Neural cell (in vitro differentiated cells): ENCODE results near the gene ITPR2. TPM values are rescaled to one million over a fixed set of nuclear protein-coding genes. Genes with fewer than 3 reads are reported as not detected.

Experiments
- H2AFZ ChIP-seq: fragments of 200-600, 300-800 bp; sonication (generic), shearing (Covaris generic); 2 replicates; pipeline ENCODE4 v1.6.0; 2014; ENCODE audit warnings: low read depth, mild to moderate bottlenecking, antibody characterized with exemption, low read length, moderate library complexity
- H3F3A ChIP-seq: fragments of 200-600 bp; shearing (Covaris generic); 2 replicates; pipeline ENCODE4 v1.6.1; 2016; ENCODE audit warnings: mild to moderate bottlenecking, moderate library complexity, mixed read lengths, antibody characterized with exemption, low read length; ENCODE audit not compliant: insufficient read depth, poor library complexity, severe bottlenecking
- H3K27ac ChIP-seq: fragments of 200-600, 300-800 bp; sonication (generic), shearing (Covaris generic); 2 replicates; pipeline ENCODE4 v1.5.1; 2014; ENCODE audit warnings: mild to moderate bottlenecking, low read length, moderate library complexity
- H3K27me3 ChIP-seq: fragments of 300-800, 200-600 bp; sonication (generic), shearing (Covaris generic); 2 replicates; pipeline ENCODE4 v1.6.0; 2014; ENCODE audit warnings: mild to moderate bottlenecking, low read depth, low read length, moderate library complexity; ENCODE audit not compliant: insufficient read depth
- H3K36me3 ChIP-seq: fragments of 300-800, 200-600 bp; sonication (generic), shearing (Covaris generic); 2 replicates; pipeline ENCODE4 v1.5.1; 2014; ENCODE audit warnings: mild to moderate bottlenecking, antibody characterized with exemption, low read length, moderate library complexity; ENCODE audit not compliant: insufficient read depth
- H3K4me2 ChIP-seq: fragments of 300-800, 200-600 bp; sonication (generic), shearing (Covaris generic); 2 replicates; pipeline ENCODE4 v1.6.0; 2014; ENCODE audit warnings: mild to moderate bottlenecking, low read length
- H3K4me3 ChIP-seq: fragments of 300-800, 200-600 bp; sonication (generic), shearing (Covaris generic); 2 replicates; pipeline ENCODE4 v1.5.1; 2014; ENCODE audit warnings: mild to moderate bottlenecking, low read length, moderate library complexity
- H3K79me2 ChIP-seq: fragments of 200-600 bp; shearing (Covaris generic); replicated peaks from 2 replicates; pipeline ENCODE4 v1.6.0; 2014; ENCODE audit warnings: mild to moderate bottlenecking, low read length, moderate library complexity; ENCODE audit not compliant: insufficient read depth
- H3K9ac ChIP-seq: fragments of 300-800, 200-600 bp; sonication (generic), shearing (Covaris generic); 2 replicates; pipeline ENCODE4 v1.6.1; 2016; ENCODE audit warnings: mild to moderate bottlenecking, low read length, mixed read lengths
- H3K9me2 ChIP-seq: fragments of 200-600 bp; shearing (Covaris generic); 2 replicates; pipeline ENCODE4 v1.6.1; 2016; ENCODE audit warnings: mild to moderate bottlenecking, low read length, mixed read lengths; ENCODE audit not compliant: insufficient read depth
- H3K9me3 ChIP-seq: fragments of 200-600, 300-800 bp; sonication (generic), shearing (Covaris generic); 2 replicates; pipeline ENCODE4 v1.6.1; 2016; ENCODE audit warnings: mild to moderate bottlenecking, mixed run types, low read length, moderate library complexity, mixed read lengths
- H4K20me1 ChIP-seq: fragments of 200-600 bp; shearing (Covaris generic); 2 replicates; pipeline ENCODE4 v1.6.1; 2016; ENCODE audit warnings: mild to moderate bottlenecking, mixed run types; ENCODE audit not compliant: insufficient read depth
- EP300 ChIP-seq: fragments of 450-650 bp; conservative IDR thresholded peaks from 2 replicates; pipeline ENCODE4 v1.6.1; 2014; ENCODE audit warnings: antibody characterized with exemption, mild to moderate bottlenecking, moderate library complexity; ENCODE audit not compliant: poor library complexity, severe bottlenecking
- EZH2 ChIP-seq: fragments of 200-600, 300-800 bp; shearing (Covaris generic), sonication (generic); IDR thresholded peaks from 2 replicates; pipeline ENCODE4 v1.6.1; 2014; ENCODE audit warnings: antibody characterized with exemption, low read length, borderline replicate concordance, mild to moderate bottlenecking; ENCODE audit not compliant: insufficient read depth, poor library complexity, severe bottlenecking
- MXI1 ChIP-seq: fragments of 450-650 bp; conservative IDR thresholded peaks from 2 replicates; pipeline ENCODE4 v1.6.1; 2014; ENCODE audit warnings: antibody characterized with exemption, mild to moderate bottlenecking; ENCODE audit not compliant: poor library complexity, severe bottlenecking
- POLR2AphosphoS5 ChIP-seq: IDR thresholded peaks from 2 replicates; pipeline ENCODE4 v1.6.1; 2012
- RAD21 ChIP-seq: fragments of 450-650 bp; conservative IDR thresholded peaks from 2 replicates; pipeline ENCODE4 v1.6.1; 2014; ENCODE audit warnings: antibody characterized with exemption, mild to moderate bottlenecking, moderate library complexity
- SMC3 ChIP-seq: fragments of 450-650 bp; conservative IDR thresholded peaks from 2 replicates; pipeline ENCODE4 v1.6.1; 2014; ENCODE audit warnings: antibody characterized with exemption, mild to moderate bottlenecking, moderate library complexity; ENCODE audit not compliant: poor library complexity
- TAF1 ChIP-seq: IDR thresholded peaks from 2 replicates; pipeline ENCODE4 v1.6.1; 2012; ENCODE audit warnings: low read depth
- polyA plus RNA-seq: library from polyadenylated mRNA; depleted of rRNA; stranded (reverse); fragments of >200 nt; gene quantifications from 2 replicates; pipeline ENCODE4 v1.2.3, GENCODE V29; 2014
- TF ChIP-seq, protein P1 (sequence below): fragments of 450-650 bp; IDR thresholded peaks from 2 replicates; pipeline ENCODE4 v1.5.1; 2014; ENCODE audit warnings: antibody characterized with exemption, mild to moderate bottlenecking, moderate library complexity; ENCODE audit not compliant: poor library complexity, severe bottlenecking
- TF ChIP-seq, protein P2 (sequence below): IDR thresholded peaks from 2 replicates; pipeline ENCODE4 v1.6.1; 2012; ENCODE audit warnings: borderline replicate concordance

The ITPR2 gene
- polyA plus RNA-seq, 1 donor from 2014 or later: 2.0 TPM

DNA sequence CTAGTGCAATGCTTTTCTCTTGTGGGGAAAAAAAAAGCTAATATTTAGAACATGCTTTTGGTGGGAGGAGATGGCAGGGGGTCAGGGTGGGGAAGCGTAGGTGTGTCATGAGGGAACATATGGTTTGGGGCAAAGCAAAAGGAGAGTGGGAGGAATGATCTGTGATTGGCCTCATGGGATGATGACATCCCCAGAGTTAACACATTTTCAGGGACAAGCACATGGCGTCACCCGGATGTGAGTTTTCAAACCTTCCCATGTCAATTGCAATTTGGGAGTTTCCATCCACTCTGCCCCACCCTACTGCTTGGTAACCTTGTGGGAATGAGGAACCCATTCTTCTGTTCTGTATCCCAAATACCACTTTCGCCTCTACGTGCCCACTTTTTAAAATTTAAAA is 473.4 kb downstream of the ITPR2 start:
- H4K20me1 ChIP-seq: no peaks in the 10 kb centered on the region
- H3K9me3 ChIP-seq: no peaks in the 10 kb centered on the region
- no peak overlapping the region for H3K27ac ChIP-seq
- no peaks in the 10 kb centered on the region for H3F3A ChIP-seq
- no peak overlapping the region for H3K4me3 ChIP-seq
- H2AFZ ChIP-seq: no peak overlapping the region
- TF ChIP-seq, protein P1, sequence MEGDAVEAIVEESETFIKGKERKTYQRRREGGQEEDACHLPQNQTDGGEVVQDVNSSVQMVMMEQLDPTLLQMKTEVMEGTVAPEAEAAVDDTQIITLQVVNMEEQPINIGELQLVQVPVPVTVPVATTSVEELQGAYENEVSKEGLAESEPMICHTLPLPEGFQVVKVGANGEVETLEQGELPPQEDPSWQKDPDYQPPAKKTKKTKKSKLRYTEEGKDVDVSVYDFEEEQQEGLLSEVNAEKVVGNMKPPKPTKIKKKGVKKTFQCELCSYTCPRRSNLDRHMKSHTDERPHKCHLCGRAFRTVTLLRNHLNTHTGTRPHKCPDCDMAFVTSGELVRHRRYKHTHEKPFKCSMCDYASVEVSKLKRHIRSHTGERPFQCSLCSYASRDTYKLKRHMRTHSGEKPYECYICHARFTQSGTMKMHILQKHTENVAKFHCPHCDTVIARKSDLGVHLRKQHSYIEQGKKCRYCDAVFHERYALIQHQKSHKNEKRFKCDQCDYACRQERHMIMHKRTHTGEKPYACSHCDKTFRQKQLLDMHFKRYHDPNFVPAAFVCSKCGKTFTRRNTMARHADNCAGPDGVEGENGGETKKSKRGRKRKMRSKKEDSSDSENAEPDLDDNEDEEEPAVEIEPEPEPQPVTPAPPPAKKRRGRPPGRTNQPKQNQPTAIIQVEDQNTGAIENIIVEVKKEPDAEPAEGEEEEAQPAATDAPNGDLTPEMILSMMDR: no peak
- H3K27me3 ChIP-seq: no peaks in the 10 kb centered on the region
- H3K79me2 ChIP-seq: no peaks in the 10 kb centered on the region
- no peak overlapping the region for H3K4me2 ChIP-seq
- H3K36me3 ChIP-seq: no peaks in the 10 kb centered on the region
- H3K9me2 ChIP-seq: no peaks in the 10 kb centered on the region
- no peak overlapping the region for H3K9ac ChIP-seq

DNA sequence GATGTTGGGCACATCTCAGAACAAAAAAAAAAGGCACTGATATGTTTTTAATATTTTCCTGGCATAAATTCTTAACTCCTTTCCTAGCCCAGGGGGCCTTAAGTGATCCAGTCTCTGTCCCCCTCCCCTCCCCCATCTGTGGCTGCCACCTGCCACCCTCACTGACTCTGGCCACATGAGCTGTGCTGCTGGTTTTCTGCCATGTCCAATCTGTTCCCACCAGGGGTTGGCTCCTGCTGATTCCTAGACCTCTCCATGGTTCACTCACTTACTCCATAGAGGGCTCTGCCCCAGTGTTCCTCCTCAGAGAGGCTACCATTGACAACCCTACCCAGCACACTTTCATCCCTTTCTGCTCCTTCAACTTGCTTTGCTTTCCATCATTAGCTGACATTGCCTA is 474.3 kb downstream of the ITPR2 start:
- H3K36me3 ChIP-seq: no peaks in the 10 kb centered on the region
- no peaks in the 10 kb centered on the region for H3K79me2 ChIP-seq
- no peak overlapping the region for H3K4me3 ChIP-seq
- no peaks in the 10 kb centered on the region for H3K9me2 ChIP-seq
- H2AFZ ChIP-seq: no peak overlapping the region
- no peak overlapping the region for H3K27ac ChIP-seq
- no peaks in the 10 kb centered on the region for H3F3A ChIP-seq
- TF ChIP-seq, protein P1: no peak
- TF ChIP-seq POLR2AphosphoS5: no peak
- no peak for TF ChIP-seq SMC3
- no peak for TF ChIP-seq MXI1
- H3K27me3 ChIP-seq: no peaks in the 10 kb centered on the region
- H3K9me3 ChIP-seq: no peaks in the 10 kb centered on the region
- H3K4me2 ChIP-seq: no peak overlapping the region
- H4K20me1 ChIP-seq: no peaks in the 10 kb centered on the region
- H3K9ac ChIP-seq: no peak overlapping the region

DNA sequence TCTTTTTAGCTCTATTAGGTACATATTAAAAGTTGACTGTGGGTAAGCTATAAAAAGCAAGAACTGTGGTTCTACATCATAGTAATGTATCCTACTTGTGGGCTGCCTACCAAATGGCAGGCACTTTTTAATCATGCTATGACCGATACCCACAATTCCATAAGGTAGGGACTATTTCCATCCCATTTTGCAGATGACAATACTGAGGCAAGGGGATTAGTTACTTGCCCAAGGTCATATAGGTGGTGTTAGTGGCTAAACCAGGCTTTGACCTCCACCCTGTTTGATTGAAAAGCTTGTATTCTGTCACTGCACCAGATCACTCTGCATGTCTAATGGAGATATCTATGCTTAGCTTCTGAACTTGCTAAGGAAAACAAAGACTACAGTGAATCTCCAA is 485.7 kb downstream of the ITPR2 start:
- no peak for TF ChIP-seq POLR2AphosphoS5
- no peak for TF ChIP-seq SMC3
- TF ChIP-seq EZH2: no peak
- TF ChIP-seq MXI1: no peak
- TF ChIP-seq, protein P2, sequence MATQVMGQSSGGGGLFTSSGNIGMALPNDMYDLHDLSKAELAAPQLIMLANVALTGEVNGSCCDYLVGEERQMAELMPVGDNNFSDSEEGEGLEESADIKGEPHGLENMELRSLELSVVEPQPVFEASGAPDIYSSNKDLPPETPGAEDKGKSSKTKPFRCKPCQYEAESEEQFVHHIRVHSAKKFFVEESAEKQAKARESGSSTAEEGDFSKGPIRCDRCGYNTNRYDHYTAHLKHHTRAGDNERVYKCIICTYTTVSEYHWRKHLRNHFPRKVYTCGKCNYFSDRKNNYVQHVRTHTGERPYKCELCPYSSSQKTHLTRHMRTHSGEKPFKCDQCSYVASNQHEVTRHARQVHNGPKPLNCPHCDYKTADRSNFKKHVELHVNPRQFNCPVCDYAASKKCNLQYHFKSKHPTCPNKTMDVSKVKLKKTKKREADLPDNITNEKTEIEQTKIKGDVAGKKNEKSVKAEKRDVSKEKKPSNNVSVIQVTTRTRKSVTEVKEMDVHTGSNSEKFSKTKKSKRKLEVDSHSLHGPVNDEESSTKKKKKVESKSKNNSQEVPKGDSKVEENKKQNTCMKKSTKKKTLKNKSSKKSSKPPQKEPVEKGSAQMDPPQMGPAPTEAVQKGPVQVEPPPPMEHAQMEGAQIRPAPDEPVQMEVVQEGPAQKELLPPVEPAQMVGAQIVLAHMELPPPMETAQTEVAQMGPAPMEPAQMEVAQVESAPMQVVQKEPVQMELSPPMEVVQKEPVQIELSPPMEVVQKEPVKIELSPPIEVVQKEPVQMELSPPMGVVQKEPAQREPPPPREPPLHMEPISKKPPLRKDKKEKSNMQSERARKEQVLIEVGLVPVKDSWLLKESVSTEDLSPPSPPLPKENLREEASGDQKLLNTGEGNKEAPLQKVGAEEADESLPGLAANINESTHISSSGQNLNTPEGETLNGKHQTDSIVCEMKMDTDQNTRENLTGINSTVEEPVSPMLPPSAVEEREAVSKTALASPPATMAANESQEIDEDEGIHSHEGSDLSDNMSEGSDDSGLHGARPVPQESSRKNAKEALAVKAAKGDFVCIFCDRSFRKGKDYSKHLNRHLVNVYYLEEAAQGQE: no peak
- no peak for TF ChIP-seq TAF1
- TF ChIP-seq, protein P1: no peak
- no peak for TF ChIP-seq RAD21
- TF ChIP-seq EP300: no peak
- Histone ChIP-seq H2AFZ (no peak overlapping the region), H4K20me1 (no peaks in the 10 kb centered on the region), H3K9me3 (no peaks in the 10 kb centered on the region), H3K9ac (no peak overlapping the region), H3K27me3 (no peaks in the 10 kb centered on the region), H3F3A (no peaks in the 10 kb centered on the region), H3K36me3 (no peaks in the 10 kb centered on the region), H3K4me3 (no peak overlapping the region), H3K79me2 (no peaks in the 10 kb centered on the region), H3K4me2 (no peak overlapping the region), H3K9me2 (no peaks in the 10 kb centered on the region), H3K27ac (no peak overlapping the region)
